Uterus (tissue), 4 donors: ENCODE data around the gene NHS. TPM values are rescaled to one million over a fixed set of nuclear protein-coding genes. Genes with fewer than 3 reads are reported as not detected.

Source experiments
- DNase-seq, 2 donors: peaks; one replicate each; pipeline ENCODE4 v3.0.0-alpha.2; 2019 to 2020
- H3K27ac ChIP-seq, 2 donors: fragments of 200-600 bp; sonication (generic); 1 replicate in 1 of 2; 2 replicates in 1 of 2; pipeline ENCODE4 v1.5.1; 2016 to 2018
- H3K27me3 ChIP-seq, 2 donors: fragments of 200-600 bp; sonication (generic); one replicate each; pipeline ENCODE4 v1.5.1; 2018 to 2019; ENCODE audit warnings: control low read depth in 1 of 2
- H3K36me3 ChIP-seq, 2 donors: fragments of 200-600 bp; sonication (generic); one replicate each; pipeline ENCODE4 v1.5.1; 2019; ENCODE audit warnings: control low read depth in 1 of 2
- H3K4me1 ChIP-seq, 2 donors: fragments of 200-600 bp; sonication (generic); one replicate each; pipeline ENCODE4 v1.5.1; 2018 to 2019; ENCODE audit warnings: control low read depth in 1 of 2
- H3K4me3 ChIP-seq, 2 donors: fragments of 200-600 bp; sonication (generic); 1 replicate in 1 of 2; 2 replicates in 1 of 2; pipeline ENCODE4 v1.5.1; 2018 to 2019; ENCODE audit warnings: mild to moderate bottlenecking in 1 of 2
- H3K9me3 ChIP-seq, 2 donors: fragments of 200-600 bp; sonication (generic); one replicate each; pipeline ENCODE4 v1.5.1; 2019; ENCODE audit warnings: control low read depth in 1 of 2
- CTCF ChIP-seq, 4 experiments: fragments of 200-600 bp in 2 of 4; fragments of 450-650 bp in 2 of 4; sonication (generic) in 2 of 4; IDR thresholded peaks; one replicate each; pipeline ENCODE4 v1.5.1; 2016 to 2019; ENCODE audit warnings: antibody characterized with exemption in 4 of 4, mild to moderate bottlenecking in 2 of 4, moderate library complexity in 1 of 4
- POLR2A ChIP-seq, 2 donors: fragments of 450-650 bp; IDR thresholded peaks; one replicate each; pipeline ENCODE4 v1.6.1; 2016; ENCODE audit warnings: antibody characterized with exemption in 2 of 2, mild to moderate bottlenecking in 1 of 2, moderate library complexity in 1 of 2
- intact Hi-C: fragments of 100-400 bp; cut with DNase I; formaldehyde crosslinking; loops from one replicate; pipeline ENCODE4 v1.15.1; 2023; ENCODE audit warnings: low total_unique reads
- total RNA-seq, 4 donors: library from RNA; depleted of rRNA in 3 of 4; stranded (reverse); fragments of >200 nt in 3 of 4; gene quantifications; one replicate each; pipeline versions ENCODE4 v1.1.0 to v1.2.4, GENCODE V29; 2014 to 2023
- donor health status: DM: yes; HTN: yes; CAD: no.

The NHS gene
- total RNA-seq, 4 donors from 2014 or later = 3.5 to 14.3 (median 9.5) TPM

- Histone ChIP-seq H3K9me3 (no peaks in the 10 kb centered on the region), H3K27ac (no peak overlapping the region), H3K4me1 (no peaks in the 10 kb centered on the region), H3K27me3 (no peaks in the 10 kb centered on the region), H3K36me3 (no peaks in the 10 kb centered on the region), H3K4me3 (no peak overlapping the region)
- TF ChIP-seq POLR2A (IDR thresholded peaks at IDR 0.05) (no peak), CTCF (IDR thresholded peaks at IDR 0.05) (no peak)
- DNase-seq = no peak
- intact Hi-C loops = no loop called here
Measured at GRCh38 chrX:17721715-17722114, 346.7 kb downstream of the NHS start.

GRCh38 chrX:17725181-17725580 lies 350.2 kb downstream of the NHS start:
- no peaks in the 10 kb centered on the region for H3K9me3 ChIP-seq
- TF ChIP-seq CTCF (IDR thresholded peaks at IDR 0.05) (no peak), POLR2A (IDR thresholded peaks at IDR 0.05) (no peak)
- H3K36me3 ChIP-seq = no peaks in the 10 kb centered on the region
- no peak overlapping the region for H3K4me3 ChIP-seq
- no peaks in the 10 kb centered on the region for H3K4me1 ChIP-seq
- intact Hi-C loops = no loop called here
- H3K27me3 ChIP-seq = no peaks in the 10 kb centered on the region
- DNase-seq = no peak
- no peak overlapping the region for H3K27ac ChIP-seq

GRCh38 chrX:17732138-17732783 lies 357.3 kb downstream of the NHS start:
- no peak for DNase-seq
- intact Hi-C loops = no loop called here
- TF ChIP-seq CTCF (IDR thresholded peaks at IDR 0.05) (no peak), POLR2A (IDR thresholded peaks at IDR 0.05) (no peak)
- Histone ChIP-seq H3K27ac (no peak overlapping the region), H3K4me3 (no peak overlapping the region), H3K4me1 (no peaks in the 10 kb centered on the region), H3K9me3 (no peaks in the 10 kb centered on the region), H3K36me3 (no peaks in the 10 kb centered on the region), H3K27me3 (no peaks in the 10 kb centered on the region)

GRCh38 chrX:17735406-17735805 lies 360.4 kb downstream of the NHS start:
- no peak for TF ChIP-seq CTCF (IDR thresholded peaks at IDR 0.05)
- TF ChIP-seq POLR2A (IDR thresholded peaks at IDR 0.05) = no peak
- no peak for DNase-seq
- H3K4me1 ChIP-seq = no peaks in the 10 kb centered on the region
- no peaks in the 10 kb centered on the region for H3K36me3 ChIP-seq
- no peaks in the 10 kb centered on the region for H3K27me3 ChIP-seq
- H3K27ac ChIP-seq = peak overlapping the region; percentile 75 to 80
- intact Hi-C loops = no loop called here
- no peaks in the 10 kb centered on the region for H3K9me3 ChIP-seq
- H3K4me3 ChIP-seq = no peak overlapping the region

- H3K36me3 ChIP-seq = no peaks in the 10 kb centered on the region
- H3K9me3 ChIP-seq = no peaks in the 10 kb centered on the region
- H3K4me1 ChIP-seq = no peaks in the 10 kb centered on the region
- TF ChIP-seq POLR2A (IDR thresholded peaks at IDR 0.05) (no peak), CTCF (IDR thresholded peaks at IDR 0.05) (no peak)
- H3K4me3 ChIP-seq = peak overlapping the region; percentile 26 to 36
- H3K27me3 ChIP-seq = no peaks in the 10 kb centered on the region
- peak overlapping the region; percentile 75 to 80 for H3K27ac ChIP-seq
- intact Hi-C loops = no loop called here
- no peak for DNase-seq
Measured at GRCh38 chrX:17736478-17736855, 361.5 kb downstream of the NHS start.
